Occipital lobe (tissue), 3 donors: ENCODE measurements around the gene ARMC9. TPM values are rescaled to one million over a fixed set of nuclear protein-coding genes. Genes with fewer than 3 reads are reported as not detected.

ENCODE experiments used
- DNase-seq: peaks from one replicate; lab custom pipeline; 2025; lab: John Stamatoyannopoulos, UW
- small RNA-seq: library from RNA; depleted of rRNA; stranded (forward); fragments of <200 nt; gene quantifications from one replicate; pipeline ENCODE3, GENCODE V24; 2014
- total RNA-seq: library from RNA; depleted of rRNA; stranded (reverse); fragments of >200 nt; gene quantifications from one replicate; pipeline ENCODE4 v1.2.3, GENCODE V29; 2014

ARMC9 gene
- total RNA-seq, 1 donor from 2014 or later, result 16.1 TPM

DNA sequence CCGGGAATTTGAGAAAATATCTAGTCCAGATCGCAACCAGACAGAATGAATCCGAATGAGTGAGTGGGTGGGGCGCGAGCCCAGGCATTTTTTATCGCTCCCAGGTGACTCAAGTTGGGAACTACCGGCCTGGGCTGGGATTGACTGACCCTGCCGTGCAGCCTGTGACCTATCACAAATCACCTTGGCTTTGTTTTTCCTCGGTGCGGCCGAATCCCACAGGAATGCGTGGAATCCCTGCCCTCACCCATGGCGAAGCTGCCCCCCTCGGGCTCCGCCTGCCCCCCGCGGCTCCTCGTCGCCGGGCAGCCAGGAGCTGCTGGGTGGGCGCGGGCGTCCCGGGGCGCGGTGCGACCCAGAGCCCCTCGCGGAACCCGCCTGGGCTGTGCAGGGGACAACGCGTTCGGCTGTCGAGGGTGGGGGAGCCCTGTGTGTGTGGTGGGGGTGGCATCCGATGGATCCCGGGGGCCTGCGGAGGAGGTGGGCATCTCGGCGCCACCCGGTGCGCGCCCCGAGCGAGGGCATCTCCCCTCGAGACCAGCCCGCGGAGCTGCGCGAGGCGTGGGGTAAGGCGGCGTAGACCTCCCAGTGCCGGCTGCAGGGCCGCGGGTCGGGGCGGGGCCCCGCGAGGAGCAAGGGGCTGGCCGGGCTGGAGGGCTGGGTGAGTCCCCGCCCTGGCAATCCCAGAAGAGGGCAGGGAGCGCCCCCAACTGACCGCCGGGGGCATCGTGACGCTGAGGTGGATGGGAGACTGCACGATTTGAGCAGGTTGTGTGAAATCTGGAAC lies 213.6 kb downstream of the ARMC9 start:
- DNase-seq, result peak; percentile 81

DNA sequence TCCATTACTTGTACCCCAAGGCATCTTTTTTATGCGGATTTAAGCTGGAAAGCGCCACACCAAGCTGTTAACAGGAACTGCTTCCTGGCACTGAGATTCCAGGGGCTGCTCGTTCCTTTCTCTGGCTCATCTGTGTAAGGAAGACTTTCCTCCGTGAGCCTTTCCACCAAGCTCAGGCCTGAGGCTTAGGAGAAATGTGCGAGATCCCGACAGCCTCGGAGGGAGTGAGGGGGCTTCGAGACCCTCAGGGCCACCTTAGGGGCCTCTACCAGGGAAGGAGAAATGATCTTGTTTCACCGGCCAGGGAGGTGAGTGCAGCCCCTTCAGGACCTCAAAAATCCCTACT lies 214.2 kb downstream of the ARMC9 start:
- no peak for DNase-seq

- DNase-seq, result no peak
These were observed 215.0 kb downstream of the ARMC9 start for GRCh38 chr2:231413456-231413855.

DNA sequence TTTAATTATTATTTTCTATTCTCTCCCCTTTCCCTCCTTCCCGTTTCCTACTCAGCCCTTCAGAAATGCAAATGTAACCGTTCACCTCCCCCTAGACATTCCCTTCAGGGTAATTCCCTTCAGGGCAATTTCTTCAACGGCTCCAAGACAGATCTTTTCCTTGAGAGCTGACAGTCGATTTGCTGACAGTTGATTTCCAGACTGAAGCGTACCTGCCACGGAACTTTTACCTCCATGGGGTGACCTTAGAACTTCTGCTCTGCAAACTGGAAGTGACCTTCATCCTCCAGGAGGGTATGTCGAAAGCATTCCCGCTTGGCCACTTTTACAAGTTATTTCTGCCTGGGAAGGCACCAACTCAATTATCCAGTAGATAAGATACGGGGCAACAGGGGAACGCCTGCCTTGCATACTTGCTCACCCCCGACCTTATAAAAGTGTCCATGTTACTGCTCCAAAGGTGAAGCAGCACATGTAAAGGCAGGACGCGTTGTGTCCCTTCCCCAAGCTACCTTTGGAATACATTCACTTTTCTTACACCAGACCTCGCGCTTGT lies 215.6 kb downstream of the ARMC9 start:
- DNase-seq, result no peak

- no peak for DNase-seq
These were observed 216.6 kb downstream of the ARMC9 start for GRCh38 chr2:231415029-231415428.

DNA sequence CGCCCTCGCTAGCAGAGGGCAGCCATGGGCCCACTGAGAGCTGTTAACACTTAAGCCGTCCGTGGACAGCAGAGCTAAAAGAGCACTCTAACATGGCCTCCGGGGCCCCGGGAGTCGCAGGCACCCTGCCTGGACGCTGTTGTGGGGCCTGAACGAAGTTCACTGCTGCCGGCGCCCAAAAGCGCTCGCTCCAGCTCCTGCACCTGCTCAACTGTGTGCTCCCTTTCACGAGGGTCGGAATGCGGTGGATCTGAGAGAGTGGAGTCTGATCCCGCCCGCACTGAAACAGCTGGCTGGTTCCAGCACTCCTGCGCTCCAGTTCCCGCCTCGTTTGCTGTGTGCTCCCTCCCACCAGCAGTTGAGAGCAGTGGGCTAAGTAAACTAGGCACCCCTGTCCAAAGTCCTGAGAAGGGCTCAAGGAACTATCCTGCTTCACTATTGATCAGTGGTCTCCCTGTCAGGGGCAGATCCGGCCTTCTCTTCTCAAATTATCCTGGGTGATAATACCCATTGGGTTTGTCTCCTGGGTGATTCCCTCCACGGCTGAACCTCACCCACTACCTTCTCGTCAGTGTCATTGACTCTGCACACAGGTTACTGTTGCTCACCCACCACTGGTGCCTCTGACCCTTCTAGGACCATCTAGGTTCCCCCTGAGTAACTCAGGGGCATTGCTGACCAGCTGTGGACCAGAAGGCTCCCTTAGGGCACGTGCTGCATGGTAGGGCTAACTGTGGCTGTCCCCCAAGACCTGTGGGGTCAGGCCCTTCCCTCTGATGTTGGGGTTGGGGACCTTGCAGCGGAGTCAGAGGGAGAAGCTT lies 220.6 kb downstream of the ARMC9 start:
- no peak for DNase-seq

- no peak for DNase-seq
These were observed 222.7 kb downstream of the ARMC9 start for GRCh38 chr2:231421051-231421580.

DNA sequence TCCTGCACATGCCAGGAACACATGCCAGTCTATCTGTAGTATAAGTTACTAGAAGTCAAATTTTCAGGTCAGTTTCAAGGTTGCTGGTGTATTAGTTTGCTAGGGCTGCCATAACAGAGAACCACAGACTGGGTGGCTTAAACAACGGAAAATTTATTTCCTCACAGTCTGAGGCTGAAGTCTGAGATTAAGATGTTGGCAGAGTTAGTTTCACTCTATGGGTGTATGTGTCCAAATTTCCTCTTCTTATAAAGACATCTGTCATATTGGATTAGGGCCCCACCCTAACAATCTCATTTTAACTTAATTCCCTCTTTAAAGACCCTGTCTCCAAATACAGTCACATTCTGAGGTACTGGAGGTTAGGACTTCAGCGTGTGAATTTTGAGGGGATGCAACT lies 223.6 kb downstream of the ARMC9 start:
- DNase-seq, result no peak

DNA sequence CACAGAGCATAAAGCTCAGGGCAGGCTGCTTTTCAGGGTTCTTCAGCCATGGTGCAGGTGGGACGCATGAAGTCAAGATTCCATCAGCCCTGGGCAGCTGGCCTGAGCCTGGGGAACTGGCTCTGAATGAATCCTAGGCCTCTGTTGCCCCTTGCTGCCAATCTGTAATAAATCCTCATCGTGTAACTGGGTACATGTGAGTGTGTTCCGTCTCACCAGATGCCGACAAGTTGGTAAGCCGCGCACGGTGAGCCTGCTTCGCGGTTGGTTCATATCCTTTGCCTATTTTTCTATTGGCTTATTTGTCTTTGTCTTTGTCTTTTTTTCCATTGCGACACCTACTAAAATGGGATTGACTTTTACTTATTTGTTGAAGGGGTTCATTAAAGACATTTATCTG lies 224.7 kb downstream of the ARMC9 start:
- DNase-seq, result no peak

Small RNA genes within 50 kb of the gene (small RNA-seq; reads per million reads assigned to genes)
- not detected for gene AC018738.1
- not detected for gene MIR4777

Other genes starting within 250 kb of the ARMC9 start
- gene SPATA3, start 202.5 kb upstream of the ARMC9 start, total RNA-seq, result not detected
- gene C2orf72, start 161.1 kb upstream of the ARMC9 start, total RNA-seq, result 32.4 TPM
- 111 TPM for gene PSMD1, start 141.8 kb upstream of the ARMC9 start, total RNA-seq
- 0.62 TPM for gene HTR2B, start 73.6 kb upstream of the ARMC9 start, total RNA-seq
- 1.2 TPM for gene B3GNT7, start 197.1 kb downstream of the ARMC9 start, total RNA-seq